ENCODE measurements around the gene TXNL4A. TPM values are rescaled to one million over a fixed set of nuclear protein-coding genes. Genes with fewer than 3 reads are reported as not detected.
"Not testable (repeated sequence)": the region's sequence is repeated elsewhere in the genome, so short reads cannot be mapped to it uniquely, and the experiment has no call there.

Gene TXNL4A
- polyA plus RNA-seq, 10 donors: 82.3 to 108 (median 98.3) TPM

GRCh38 chr18:79970419-79971133 is 17.8 kb downstream of the TXNL4A start:
- DNase-seq: no peak

- peak in 2 of 3 donors; percentile 48 to 62 for DNase-seq
Observed at GRCh38 chr18:79965119-79965902, 23.1 kb downstream of the TXNL4A start.

- peak in 1 of 3 donors; percentile 68 for DNase-seq
Observed at GRCh38 chr18:79964330-79965118, 23.8 kb downstream of the TXNL4A start, which contains the start of gene HSBP1L1. Gene HSBP1L1, plus strand, starts transcription at chr18:79964643. Its CDS starts 93 bp downstream, at chr18:79964736.

- no peak for DNase-seq
Observed at GRCh38 chr18:79963658-79964329, 24.6 kb downstream of the TXNL4A start.

GRCh38 chr18:79962835-79963657 is 25.3 kb downstream of the TXNL4A start:
- no peak for DNase-seq

GRCh38 chr18:79962311-79962710 is 26.1 kb downstream of the TXNL4A start:
- DNase-seq: no peak

GRCh38 chr18:79961527-79962291 is 26.7 kb downstream of the TXNL4A start:
- DNase-seq: no peak

GRCh38 chr18:79960921-79961526 is 27.3 kb downstream of the TXNL4A start:
- DNase-seq: no peak

- DNase-seq: not testable (repeated sequence)
Observed at GRCh38 chr18:79960161-79960801, 28.1 kb downstream of the TXNL4A start.

GRCh38 chr18:79958981-79959380 is 29.4 kb downstream of the TXNL4A start:
- DNase-seq: no peak

- no peak for DNase-seq
Observed at GRCh38 chr18:79956276-79956675, 32.1 kb downstream of the TXNL4A start.

GRCh38 chr18:79955302-79956075 is 32.9 kb downstream of the TXNL4A start:
- DNase-seq: no peak

- DNase-seq: no peak
Observed at GRCh38 chr18:79954791-79955190, 33.6 kb downstream of the TXNL4A start.

- no peak for DNase-seq
Observed at GRCh38 chr18:79953971-79954651, 34.3 kb downstream of the TXNL4A start.

GRCh38 chr18:79952996-79953559 is 35.3 kb downstream of the TXNL4A start:
- no peak for DNase-seq

GRCh38 chr18:79952456-79952995 is 35.8 kb downstream of the TXNL4A start:
- no peak for DNase-seq
